Measurements from ENCODE around the gene ANGPTL5. TPM values are rescaled to one million over a fixed set of nuclear protein-coding genes. Genes with fewer than 3 reads are reported as not detected.

ANGPTL5 gene
- total RNA-seq, 1 donor from 2014 or later: not detected

DNA sequence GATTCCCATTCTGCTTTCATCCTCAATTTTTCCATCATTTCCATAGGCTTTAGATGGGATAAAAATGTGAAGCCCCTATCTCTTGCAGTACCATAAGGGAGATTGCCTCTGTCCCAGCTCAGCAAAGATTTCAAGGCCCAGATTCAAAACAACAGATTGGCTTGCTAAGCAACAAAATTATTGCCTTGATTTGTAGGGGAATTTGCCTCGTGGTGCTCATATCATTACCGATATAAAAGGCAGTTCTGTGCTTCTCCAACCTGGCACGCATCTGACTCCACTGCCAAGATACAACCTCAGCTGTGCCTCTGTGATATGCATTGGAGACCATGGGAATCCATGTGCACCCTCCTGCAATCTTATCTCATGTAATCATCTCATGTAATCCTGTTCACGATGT lies 26.6 kb downstream of the ANGPTL5 start:
- no peak for DNase-seq (ENCODE audit: low read depth in 2 of 2)

- no peak for DNase-seq (ENCODE audit: low read depth in 2 of 2)
Measured at GRCh38 chr11:101885631-101886030, 30.7 kb downstream of the ANGPTL5 start.

GRCh38 chr11:101881586-101881985 lies 34.7 kb downstream of the ANGPTL5 start:
- DNase-seq (ENCODE audit: low read depth in 2 of 2): no peak

GRCh38 chr11:101880222-101880621 lies 36.1 kb downstream of the ANGPTL5 start:
- DNase-seq (ENCODE audit: low read depth in 2 of 2): peak; percentile 72 to 75

- DNase-seq (ENCODE audit: low read depth in 2 of 2): no peak
Measured at GRCh38 chr11:101872171-101872882, 44.0 kb downstream of the ANGPTL5 start.

DNA sequence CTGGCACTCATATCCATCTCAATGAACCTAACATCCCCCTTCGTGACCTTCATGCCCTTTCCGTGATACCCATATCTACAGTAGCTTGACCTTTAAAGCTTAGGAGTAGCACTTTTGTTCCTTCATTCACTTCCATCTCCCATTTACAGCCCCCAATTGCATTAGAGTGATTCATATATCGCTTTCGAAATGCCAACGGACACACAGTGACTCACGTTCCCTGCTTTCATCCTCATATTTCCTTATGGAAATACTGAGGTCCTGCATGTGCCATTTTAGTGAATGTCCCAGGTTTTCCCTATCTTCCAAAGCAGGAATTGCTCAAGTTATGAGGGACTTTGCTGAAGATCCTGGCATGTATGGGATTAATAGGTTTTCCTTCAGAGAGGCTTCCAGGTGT lies 45.8 kb downstream of the ANGPTL5 start:
- DNase-seq (ENCODE audit: low read depth in 2 of 2): peak; percentile 56 to 70

- peak in 1 of 2 donors; percentile 4 for DNase-seq (ENCODE audit: low read depth in 2 of 2)
Measured at GRCh38 chr11:101867951-101868350, 48.4 kb downstream of the ANGPTL5 start.

DNA sequence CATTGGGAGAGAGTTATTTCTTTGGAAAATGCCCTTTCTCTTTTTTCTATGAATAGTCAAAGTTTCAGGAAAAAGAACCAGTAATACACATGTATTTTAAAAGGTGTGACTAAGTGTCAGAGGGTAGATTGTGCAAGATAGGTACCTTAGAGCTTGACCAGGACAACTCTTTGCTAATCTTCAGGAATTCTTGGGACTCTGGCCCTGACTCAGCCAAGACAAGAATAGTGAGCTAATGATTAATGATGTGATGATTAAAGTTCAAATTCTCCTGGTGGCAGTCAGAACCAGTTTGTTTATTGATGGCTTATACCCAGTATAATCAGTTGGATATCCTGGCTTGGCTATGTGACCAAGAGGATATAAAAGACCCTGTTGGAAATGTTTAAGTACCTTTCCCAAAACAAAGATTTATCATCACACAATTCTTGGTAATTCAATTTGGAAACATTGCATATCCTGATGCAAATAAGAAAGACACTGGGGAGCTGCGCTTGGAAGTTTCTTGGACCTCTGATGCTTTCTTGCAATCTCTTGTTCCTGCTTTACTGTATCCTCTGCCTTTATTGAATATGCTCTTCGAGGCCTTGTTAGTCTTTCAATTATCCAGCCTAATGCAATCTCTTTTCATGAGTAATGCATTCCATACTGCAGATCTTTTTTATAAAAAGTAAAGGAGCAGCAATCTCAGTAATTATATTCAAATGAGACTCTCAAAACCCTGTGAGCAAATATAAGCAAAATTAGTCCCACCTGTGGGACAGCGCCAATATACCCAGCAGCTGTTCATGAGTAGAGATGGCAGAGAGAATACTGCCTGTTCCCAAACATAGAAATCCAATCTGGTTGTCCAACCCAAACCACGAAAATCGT lies 49.5 kb downstream of the ANGPTL5 start:
- peak in 1 of 2 donors; percentile 38 for DNase-seq (ENCODE audit: low read depth in 2 of 2)

GRCh38 chr11:101864098-101864497 lies 52.2 kb downstream of the ANGPTL5 start:
- DNase-seq (ENCODE audit: low read depth in 2 of 2): no peak

DNA sequence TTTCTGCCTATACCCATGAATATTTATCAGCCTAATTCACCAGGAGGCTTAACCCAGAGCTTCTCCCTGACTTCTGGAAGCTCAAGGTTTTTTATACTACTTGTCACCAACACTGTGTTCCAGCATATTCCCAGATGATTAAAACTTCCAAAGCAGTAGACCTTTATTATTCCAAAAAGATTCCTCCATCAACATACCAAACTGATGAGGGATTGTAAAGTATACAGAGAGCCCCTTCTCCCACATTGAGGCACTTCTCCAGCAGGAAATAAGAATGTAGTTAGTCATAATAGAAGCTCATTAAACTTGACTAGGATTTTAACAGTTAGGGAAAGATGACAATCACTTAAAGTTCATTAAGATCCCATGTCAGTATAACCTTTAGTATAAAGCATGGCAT lies 53.0 kb downstream of the ANGPTL5 start:
- peak in 1 of 2 donors; percentile 61 for DNase-seq (ENCODE audit: low read depth in 2 of 2)

DNA sequence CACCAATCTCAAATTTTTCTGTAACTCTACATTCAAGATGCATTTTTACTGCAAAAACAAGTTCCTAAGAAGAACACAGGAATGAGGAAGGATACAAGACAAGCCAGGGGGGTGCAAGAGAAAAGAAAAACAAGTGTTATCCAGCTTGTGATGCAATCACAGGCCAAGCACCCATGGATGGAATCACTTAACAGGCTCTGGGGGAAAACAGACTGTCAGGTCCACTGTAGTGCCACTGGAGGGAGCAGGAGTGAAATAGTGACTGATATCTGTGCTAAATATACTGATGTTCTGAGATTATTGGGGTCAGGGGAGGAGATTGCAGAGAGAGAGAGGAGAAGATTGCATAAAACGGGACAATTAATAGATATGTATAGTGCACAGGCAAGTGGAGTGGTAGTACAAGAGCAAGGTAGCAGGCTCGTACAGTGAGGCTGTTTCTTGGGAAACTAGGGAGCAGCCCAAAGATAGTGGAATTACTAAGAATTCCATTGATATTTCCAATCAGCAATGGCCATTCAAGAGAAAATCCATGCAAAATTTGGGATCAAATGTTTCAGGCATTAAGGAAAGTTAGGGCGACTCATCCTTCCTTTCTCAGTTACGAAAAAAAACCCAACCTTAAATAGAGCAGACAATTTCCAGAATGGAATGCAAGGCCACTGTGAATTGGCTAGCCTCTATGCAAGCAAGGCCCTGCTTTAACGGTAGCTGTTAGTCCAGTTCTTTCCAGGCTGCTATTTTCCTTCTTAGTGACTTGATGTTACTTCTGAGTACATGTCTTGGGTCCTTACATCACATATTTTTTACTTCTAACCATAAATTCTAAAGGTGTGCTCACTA lies 53.7 kb downstream of the ANGPTL5 start:
- DNase-seq (ENCODE audit: low read depth in 2 of 2): peak; percentile 61 to 69

DNA sequence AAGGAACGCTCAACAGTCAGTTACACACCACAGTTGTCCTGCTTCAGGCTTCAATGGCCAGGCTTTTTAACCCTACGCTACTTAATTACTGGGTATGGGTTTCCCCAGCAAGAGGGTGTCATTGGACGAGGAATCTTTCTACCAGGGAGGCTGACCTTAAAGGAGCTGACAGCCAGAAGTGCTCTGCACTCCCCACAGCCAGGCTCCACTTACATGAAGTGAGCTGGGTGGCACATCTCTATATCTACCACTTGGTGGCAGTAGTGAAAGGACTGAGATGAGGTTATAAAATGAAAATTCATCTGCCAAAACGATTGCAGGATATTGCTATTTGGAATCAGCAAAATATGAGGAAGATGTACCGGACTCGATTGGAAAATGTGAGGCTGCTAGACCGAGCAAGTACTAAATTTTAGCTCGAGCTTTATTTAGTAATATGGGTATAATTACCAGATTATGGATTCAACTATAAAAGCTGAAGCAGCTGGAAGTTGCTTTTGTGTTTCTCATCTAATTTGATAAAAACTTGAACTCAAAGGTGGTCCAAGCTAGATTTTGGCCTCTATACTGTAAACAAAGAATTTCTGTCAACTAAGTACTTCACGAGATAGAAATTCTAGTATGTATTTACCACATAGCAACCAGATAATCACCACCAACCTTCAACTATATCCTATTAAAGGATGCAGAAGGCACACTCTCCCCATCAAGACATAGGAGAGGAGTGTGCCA lies 55.5 kb downstream of the ANGPTL5 start:
- peak; percentile 66 to 73 for DNase-seq (ENCODE audit: low read depth in 2 of 2)

GRCh38 chr11:101852260-101852659 lies 64.1 kb downstream of the ANGPTL5 start:
- DNase-seq (ENCODE audit: low read depth in 2 of 2): peak in 1 of 2 donors; percentile 3

- DNase-seq (ENCODE audit: low read depth in 2 of 2): peak; percentile 20 to 50
Measured at GRCh38 chr11:101848262-101848661, 68.1 kb downstream of the ANGPTL5 start.

- no peak for DNase-seq (ENCODE audit: low read depth in 2 of 2)
Measured at GRCh38 chr11:101844608-101845007, 71.7 kb downstream of the ANGPTL5 start.

GRCh38 chr11:101840704-101841103 lies 75.6 kb downstream of the ANGPTL5 start:
- DNase-seq (ENCODE audit: low read depth in 2 of 2): no peak

Other genes starting within 250 kb of the ANGPTL5 start
- gene CEP126, start 1.5 kb downstream of the ANGPTL5 start, total RNA-seq: 0.40 and 0.65 TPM in 2 replicates
- not detected in 2 replicates for gene CFAP300, start 130.9 kb upstream of the ANGPTL5 start, total RNA-seq
- gene YAP1, start 193.9 kb upstream of the ANGPTL5 start, total RNA-seq: 54.5 and 94.6 TPM in 2 replicates

All from lung microvascular endothelial cell (primary cell).